GM19467 (cell line): ENCODE data around the gene CSNK1E.
"Not testable (repeated sequence)": the region's sequence is repeated elsewhere in the genome, so short reads cannot be mapped to it uniquely, and the experiment has no call there.

ENCODE experiments used
- ATAC-seq: cut with Tn5 transposase; IDR thresholded peaks from one replicate; pipeline ENCODE4 v1.9.1; 2021; ENCODE audit warnings: mild to moderate bottlenecking, moderate library complexity; ENCODE audit not compliant: unreplicated experiment

CSNK1E gene

DNA sequence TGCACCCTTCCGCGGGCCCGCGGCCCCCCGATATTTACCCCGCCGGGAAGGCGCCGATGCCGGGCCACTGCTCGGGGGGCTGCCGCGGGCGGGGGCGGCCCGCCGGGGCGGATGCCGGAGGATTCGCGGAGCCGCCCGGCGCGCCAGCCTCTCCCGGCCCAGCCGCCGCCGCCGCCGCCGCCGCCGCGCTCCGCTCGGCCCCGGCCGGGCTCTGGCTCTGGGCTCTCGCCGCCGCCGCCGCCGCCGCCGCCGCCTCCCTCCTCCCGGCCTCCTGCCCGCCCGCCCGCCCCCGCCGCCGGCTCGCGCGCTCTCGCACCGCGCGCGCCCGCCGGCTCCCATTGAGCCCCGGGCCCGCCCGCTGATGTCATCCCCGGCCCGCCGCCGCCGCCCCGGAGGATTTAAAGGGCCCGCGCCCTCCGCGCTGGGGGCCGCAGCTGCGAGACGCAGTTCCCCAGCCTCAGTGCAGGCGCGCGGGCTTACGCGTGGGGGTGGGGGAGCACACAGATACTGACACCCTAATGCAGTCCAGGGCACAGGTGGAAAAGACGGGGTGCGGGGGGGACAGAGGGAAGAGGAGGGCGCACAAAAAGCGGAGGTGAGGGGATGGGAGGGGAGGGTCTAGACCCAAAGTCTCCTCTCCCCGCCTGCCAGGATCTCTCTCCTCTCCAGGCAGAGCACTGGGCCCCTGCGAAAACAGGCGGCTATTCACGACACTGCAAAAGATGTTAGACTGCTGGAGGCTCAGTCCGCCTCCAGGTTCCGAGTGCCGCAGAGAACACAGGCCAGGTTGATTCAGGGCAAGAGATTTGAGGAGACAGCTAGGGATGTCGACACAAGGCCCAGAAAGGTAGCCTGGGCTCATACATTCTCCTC, at the start of gene CSNK1E:
Gene CSNK1E (minus strand): TSS at position 312 of the 873 bp plus-strand sequence. CDS start 3,276 bp downstream, outside the sequence.
- ATAC-seq, result no peak

DNA sequence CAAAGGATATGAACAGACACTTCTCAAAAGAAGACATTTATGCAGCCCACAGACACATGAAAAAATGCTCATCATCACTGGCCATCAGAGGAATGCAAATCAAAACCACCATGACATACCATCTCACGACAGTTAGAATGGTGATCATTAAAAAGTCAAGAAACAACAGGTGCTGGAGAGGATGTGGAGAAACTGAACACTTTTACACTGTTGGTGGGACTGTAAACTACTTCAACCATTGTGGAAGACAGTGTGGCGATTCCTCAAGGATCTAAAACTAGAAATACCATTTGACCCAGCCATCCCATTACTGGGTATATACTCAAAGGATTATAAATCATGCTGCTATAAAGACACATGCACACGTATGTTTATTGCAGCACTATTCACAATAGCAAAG, 48.6 kb upstream of the CSNK1E start:
- ATAC-seq, result not testable (repeated sequence)

DNA sequence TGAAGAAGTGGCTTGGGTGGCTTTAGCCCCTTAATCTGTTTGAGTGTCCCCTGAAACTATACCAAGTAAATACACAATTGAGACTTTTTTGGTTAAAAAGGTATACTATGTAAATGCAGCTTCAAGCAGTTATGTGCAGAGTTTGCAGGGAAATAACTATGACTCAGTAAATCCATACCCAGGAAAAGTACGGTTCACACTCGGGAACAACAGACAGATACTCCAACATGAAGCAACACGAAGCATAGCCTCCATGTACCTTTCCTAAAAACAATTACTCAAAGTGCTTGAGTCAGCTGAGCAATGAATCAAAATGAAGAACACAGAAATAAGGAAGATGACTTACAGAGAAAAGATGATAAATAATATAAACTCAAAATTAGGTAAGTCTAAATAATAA, 47.9 kb upstream of the CSNK1E start:
- not testable (repeated sequence) for ATAC-seq

DNA sequence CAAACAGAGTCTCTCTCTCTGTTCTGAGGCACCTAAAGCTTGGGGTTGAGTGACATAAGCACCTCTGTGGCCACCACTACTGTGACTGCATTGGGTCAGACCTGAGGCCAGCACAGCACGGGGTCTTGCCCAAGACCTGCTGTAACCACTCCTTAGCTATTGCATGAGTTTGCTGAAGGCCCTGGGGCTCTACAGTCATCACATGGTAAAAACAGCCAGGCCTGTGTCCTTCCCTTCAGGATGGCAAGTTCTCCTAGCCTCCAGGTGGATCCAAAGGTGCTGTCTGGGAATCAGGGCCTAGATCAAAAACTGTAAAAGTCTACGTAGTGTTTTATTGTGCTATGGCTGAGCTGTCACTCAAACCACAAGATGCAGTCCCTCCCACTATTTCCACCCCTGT, 43.3 kb upstream of the CSNK1E start:
- ATAC-seq, result not testable (repeated sequence)

DNA sequence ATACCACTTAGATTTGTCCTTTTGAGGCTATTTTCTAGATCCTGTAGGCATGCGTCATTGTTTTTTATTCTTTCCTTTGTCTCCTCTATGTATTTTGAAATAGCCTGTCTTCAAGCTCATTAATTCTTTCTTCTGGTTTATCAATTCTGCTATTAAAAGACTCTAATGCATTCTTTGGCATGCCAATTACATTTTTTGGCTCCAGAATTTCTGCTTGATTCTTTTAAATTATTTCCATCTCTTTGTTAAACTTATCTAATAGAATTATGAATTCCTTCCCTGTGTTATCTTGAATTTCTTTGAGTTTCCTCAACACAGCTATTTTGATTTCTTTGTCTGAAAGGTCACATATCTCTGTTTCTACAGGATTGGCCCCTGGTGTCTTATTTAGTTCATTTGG, 42.6 kb upstream of the CSNK1E start:
- ATAC-seq, result not testable (repeated sequence)

DNA sequence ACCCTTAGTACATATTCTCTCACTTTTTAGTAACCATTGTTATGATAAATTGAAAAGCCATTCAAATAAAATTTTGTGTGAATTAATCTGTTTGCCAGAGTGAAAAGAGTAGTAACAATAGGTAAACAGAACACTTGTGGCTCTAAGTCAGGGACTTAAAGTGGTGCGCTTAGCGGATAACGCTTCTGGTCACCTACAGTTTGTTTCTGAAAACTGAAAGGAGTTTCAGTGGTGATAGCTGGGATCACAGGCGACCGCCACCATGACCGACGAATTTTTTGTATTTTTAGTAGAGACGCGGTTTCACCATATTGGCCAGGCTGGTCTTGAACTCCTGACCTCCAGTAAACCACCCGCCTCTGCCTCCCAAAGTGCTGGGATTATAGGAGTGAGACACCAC, 40.7 kb upstream of the CSNK1E start:
- ATAC-seq, result not testable (repeated sequence)

DNA sequence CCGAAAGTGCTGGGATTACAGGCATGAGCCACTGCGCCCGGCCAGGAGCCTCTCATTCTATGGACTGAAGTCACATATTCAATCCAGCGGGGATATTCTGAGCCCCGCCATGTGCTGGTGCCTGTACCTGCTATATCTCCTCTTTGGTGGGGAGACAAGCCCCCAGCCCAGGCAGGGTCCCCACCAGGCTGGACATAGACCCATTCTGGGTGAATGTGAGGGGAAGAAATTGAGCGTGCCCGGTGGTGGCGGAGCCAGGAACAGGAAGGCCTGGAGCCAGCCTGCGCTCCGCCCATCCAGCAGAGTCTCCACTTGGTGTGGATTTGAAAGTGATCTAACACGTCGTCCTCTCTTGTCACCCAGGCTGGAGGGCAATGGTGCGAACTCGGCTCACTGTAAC, 38.0 kb upstream of the CSNK1E start:
- ATAC-seq, result no peak

DNA sequence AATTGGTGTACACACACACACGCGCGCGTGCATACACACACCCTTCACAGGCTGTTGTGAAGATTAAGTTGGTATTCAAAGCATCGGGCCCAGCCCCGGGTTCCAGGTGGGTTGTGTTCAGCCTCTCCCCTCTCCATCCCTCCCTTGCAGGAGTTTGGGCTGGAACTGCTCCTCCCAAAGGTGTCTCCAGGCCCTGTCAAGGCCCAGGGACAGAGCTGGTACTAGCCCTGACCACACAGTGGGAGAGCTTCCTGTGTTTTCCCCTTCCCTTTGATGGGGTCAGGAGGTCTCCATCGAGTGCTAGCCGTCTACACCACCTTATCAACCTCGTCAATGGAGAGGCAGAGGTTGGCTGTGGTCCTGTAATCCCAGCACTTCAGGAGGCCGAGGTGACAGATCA, 36.5 kb upstream of the CSNK1E start:
- ATAC-seq, result no peak

DNA sequence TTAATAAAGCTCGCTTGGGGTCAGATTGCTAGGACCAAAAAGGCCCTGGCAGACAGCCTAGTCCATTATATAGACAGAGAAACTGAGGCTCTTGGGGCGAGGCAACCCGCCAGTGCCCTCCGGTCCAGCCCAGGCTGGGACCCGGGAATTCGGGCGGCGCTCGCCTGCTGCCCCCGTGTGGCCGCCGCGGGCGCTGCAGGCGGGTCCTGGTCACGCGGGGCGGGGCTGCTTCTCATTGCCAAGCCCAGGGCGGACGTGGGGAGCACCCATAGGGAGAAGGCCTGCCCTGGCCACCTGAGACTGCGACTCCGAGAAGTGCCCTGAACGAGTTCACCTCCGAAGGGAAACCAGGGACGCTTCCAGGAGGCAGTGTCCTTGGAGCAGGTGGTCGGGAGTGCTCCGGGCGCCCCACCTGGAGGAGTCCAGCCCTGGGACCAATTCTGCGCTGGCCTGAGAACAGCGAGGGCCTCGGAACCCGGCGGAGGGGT, 36.0 kb upstream of the CSNK1E start:
- ATAC-seq, result no peak

DNA sequence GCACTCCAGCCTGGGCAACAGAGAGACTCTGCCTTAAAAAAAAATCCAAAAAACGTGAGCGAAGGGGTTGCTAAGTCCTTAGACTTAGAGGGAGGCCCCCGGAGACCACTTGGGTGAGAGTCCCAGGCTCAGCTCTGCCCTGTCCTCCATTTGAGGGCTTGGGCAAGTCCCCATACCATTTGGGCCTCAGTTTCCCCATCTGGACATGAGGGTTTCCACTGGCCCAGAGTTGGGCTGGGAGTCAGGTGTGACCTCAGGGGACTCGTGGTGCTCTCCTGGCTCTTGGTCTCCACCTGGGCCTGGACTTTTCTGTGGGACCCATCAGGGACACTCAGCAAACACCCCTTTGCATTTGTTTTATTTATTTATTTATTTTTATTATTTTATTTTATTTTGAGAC, 35.2 kb upstream of the CSNK1E start:
- ATAC-seq, result no peak

DNA sequence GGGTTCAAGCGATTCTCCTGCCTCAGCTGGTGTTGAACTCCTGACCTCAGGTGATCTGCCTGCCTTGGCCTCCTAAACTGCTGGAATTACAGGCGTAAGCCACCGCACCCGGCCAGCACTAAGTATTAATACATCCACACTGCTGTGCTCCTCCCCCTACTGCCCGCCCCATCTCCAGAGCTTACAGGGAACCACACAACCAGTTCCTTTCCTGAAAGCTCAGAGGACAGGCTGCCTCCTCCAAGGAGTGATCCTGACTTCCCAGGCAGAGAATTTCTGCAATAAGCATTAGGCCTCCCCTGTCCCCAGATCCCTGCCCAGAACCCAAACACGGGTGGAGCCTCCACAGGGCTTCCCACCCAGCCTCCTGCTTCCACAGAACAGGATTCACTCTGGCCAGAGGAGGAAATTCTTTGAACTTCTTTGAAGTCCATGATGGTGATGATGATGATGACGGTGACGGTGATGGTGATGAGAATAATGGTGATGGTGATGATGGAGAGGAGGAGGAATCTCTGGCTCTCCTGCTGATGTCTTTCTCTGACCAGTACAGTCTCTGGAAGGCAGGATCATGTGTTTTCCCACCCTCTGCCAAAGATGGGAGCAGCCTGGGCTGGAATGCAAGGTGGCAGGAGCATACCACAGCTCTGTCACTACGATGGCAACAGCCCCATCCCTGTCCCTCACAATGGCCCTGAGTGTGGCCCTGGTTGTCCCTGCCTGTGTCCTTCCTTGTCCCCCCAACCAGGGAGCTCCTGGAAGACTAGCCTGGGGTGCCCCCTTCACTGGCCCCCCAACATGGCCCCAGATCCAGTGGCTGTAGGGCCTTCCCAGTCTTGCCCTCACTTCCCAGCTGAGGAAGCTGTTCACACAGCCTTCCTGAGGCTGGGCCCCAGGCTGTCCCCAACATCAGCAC, 33.5 kb upstream of the CSNK1E start:
- no peak for ATAC-seq

DNA sequence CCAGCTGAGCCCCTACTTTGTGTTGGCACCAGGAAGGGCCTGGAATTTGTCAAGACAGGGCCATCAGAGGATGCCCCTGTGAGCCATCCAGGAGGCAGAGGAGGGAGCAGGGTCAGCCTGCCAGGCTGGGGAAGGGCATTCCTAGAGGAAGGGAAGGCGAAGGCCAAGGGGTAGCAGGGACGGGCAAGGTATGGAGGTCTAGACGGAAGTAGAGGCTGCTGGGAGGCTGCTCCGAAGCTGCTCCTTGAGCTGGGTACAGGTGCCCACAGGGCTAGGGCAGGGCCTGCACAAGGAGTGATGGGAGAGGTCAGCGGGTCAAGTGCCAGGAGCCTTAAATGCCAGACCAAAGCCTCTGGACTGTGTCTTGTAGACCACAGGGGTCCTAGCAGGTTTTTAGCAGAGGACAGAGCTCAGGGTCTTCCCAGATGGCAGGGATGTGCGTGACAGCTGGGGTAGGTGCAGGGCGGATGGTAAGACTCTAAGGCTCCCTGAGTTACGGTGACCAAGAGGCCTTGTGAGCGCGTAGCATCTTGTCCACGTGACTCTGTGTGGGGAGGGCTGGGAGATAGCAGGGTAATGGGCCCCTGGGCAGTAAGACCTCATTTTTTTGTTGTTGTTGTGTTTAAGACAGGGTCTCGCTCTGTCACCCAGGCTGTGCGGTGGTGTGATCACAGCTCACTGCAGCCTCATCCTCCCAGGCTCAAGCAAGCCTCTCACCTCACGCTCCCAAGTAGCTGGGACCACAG, 31.7 kb upstream of the CSNK1E start:
- no peak for ATAC-seq

DNA sequence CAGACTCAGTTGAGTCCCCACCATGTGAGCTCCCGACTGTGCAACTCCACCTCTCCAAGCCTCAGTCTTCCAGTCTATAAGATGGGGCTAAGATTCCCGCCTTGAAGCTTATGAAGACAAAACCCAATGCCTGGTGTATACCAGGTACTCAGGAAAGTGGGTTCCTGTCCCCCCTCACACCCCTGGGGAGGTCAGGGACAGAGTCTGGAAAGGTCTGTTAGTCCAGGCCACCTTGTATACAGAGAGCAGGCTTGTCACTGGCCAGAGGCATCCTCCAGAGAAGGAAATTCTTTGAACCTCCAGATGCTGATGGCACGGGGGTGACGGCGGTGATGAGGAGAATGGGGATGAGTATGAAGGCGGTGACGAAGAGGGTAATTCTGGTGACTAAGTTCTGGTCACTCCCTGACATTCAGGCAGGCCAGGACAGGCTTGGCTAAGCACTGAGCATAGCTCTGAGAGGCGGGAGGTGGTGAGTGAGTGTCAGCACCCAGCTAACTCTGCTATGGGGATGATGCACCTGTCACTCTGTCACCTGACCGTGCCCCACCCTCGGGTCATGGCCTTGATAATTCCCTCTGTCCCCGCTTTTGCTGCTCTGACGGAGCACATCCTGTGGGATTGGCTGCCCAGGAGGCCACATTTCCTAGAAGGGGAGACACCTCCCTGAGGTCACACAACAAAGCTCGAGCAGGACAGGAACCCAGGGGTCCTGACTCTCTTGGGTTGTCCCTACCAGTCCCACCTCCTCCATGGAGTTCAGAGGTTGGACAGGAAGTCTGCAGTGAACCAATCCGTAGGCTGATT, 30.9 kb upstream of the CSNK1E start:
- ATAC-seq, result no peak

DNA sequence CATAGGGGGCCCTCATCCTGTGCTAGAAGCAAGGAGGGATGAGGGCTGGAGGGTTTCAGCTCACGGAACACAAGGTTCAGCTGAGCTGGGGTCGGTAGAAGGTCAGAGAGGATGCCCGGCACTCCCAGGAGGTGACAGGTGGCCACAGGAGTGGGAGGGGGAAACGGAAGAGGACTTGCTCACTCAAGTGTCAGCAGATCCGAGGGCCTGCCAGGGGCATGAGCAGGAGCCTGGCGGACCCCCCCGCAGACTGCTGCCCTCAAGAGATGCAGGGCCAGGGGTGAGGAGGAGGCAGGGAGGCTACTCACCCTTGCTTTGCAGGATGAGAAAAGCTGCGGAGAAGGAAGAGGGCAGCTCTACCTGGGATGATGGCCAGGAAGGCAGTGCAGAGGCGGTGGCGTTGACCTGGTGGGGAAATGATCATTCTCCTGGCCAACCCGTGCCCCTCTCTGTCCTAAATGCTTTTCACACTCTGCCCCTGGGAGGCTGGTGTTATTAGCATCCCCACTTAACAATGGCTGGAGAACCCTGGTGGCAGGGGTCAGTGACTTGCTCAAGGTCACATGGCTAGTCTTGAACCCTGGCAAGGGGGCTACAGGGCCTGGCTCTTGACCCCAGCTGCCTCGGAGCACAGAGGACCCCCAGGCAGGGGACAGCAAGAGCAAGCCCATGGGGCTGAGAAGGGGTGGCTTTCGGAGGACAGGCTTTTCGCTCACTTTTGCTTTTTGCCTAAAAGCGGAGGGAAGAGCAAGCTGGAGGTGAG, 30.1 kb upstream of the CSNK1E start:
- no peak for ATAC-seq

DNA sequence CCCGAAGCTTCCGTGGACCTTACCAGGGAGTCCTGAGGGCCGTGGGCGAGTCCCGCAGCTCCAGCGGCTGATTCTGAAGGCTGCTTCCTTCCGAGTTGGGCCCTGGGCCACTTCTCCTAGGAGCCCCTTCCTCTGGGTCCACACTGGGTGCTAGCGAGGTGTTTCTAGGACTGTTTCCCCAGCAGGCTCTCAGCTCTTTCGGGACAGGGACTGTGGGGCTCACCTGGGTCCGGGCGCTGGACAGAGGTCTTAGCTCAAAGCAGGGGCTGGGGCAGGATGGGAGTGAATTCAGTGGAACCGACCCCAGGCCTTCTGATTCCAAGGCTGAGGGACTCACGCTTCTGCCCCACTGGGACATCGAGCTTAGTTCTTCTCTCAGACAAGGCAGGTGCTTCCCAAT, 29.3 kb upstream of the CSNK1E start:
- ATAC-seq, result no peak

DNA sequence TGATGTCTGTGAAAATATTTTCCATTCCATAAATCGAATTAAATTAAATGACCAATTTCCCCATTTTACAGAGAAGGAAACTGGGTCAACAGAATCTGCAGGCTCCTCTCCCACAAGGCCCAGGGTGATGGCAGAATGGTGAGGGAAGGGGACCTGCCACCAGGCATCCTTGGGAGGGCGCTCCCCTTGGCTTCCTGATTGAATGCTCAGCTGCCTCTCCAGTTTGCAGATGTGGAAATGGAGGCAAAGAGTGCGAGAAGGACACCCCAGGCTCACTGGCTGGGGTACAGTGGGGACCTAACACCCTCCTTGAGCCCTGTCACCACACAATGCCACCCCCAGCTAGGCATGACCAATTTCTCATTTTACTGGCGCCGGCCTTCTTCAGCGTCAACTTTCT, 28.5 kb upstream of the CSNK1E start:
- no peak for ATAC-seq

DNA sequence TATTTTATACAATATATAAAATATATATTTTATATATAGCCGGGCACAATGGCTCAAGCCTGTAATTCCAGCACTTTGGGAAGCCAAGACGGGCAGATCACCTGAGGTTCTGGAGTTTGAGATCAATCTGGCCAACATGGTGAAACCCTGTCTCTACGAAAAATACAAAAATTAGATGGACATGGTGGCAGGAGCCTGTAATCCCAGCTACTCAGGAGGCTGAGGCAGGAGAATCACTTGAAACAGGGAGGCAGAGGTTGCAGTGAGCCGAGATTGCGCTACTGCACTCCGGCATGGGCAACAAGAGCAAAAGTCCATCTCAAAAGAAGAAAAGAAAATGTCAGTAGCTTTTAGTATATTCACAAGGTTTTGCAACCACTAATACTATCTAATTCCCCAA, 22.7 kb upstream of the CSNK1E start:
- not testable (repeated sequence) for ATAC-seq

DNA sequence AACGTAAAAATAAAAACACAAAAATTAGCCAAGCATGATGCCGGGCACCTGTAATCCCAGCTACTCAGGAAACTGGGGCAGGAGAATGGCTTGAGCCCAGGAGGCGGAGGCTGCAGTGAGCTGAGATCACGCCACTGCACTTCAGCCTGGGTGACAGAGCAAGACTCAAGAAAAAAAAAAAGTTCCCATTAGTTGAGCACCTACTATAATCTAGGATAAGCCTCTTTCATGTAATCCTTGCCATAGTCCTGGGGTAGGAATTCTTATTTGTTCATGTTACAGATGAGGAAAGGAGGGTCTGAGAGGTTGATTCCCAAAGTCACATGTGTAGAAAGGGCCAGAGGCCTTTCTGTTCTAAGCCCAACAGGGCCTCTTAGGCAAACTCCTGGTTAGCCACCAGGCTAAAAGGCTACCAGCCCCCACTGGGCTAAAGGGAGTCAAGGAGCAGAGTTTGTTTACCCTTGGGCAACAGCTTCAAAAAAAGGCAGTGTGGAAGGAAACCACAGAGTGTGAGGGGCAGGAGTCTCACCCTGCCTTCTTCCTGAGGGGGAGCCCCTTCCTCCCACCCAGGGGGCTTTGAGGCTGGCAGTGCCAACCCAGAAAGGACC, 21.6 kb upstream of the CSNK1E start:
- ATAC-seq, result no peak

DNA sequence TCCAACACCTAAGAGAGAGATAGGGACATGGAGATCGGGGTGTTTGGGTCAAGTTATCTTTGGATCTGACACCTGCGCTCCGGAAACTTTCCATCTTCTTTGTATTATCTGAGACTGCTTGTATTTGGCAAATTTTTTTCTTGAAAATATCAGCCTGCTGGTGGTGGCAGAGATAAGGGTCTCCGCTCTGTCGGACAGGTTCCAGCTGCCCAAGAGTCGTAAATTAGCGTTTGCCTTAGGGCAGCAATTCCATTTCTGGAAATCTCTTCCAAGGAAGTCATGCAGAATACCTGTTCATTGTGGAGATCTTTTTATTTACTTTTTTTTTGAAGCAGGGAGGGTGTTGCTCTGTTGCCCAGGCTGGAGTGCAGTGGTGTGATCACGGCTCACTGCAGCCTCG, 19.5 kb upstream of the CSNK1E start:
- no peak for ATAC-seq
